Measurements from ENCODE around the gene PDGFA. TPM values are rescaled to one million over a fixed set of nuclear protein-coding genes. Genes with fewer than 3 reads are reported as not detected.

The PDGFA gene
- total RNA-seq, 1 donor from 2014 or later: 7.6 TPM

DNA sequence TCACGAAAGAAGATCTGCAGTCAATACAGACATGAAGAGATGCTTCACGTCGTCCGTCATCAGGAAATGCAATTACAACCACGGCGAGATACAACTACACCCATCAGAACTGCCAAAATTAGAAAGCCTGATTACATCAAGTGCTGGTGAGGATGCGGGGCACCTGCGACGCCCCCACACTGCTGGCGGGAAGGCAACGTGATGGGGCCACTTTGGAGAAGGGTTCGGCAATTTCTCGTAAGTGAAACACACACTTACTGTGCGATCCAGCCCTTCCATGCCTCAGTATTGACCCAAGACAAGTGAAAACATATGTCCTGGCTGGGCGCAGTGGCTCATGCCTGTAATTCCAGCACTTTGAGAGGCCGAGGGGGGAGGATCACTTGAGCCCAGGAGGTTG lies 25.8 kb upstream of the PDGFA start:
- TF ChIP-seq, protein P1, sequence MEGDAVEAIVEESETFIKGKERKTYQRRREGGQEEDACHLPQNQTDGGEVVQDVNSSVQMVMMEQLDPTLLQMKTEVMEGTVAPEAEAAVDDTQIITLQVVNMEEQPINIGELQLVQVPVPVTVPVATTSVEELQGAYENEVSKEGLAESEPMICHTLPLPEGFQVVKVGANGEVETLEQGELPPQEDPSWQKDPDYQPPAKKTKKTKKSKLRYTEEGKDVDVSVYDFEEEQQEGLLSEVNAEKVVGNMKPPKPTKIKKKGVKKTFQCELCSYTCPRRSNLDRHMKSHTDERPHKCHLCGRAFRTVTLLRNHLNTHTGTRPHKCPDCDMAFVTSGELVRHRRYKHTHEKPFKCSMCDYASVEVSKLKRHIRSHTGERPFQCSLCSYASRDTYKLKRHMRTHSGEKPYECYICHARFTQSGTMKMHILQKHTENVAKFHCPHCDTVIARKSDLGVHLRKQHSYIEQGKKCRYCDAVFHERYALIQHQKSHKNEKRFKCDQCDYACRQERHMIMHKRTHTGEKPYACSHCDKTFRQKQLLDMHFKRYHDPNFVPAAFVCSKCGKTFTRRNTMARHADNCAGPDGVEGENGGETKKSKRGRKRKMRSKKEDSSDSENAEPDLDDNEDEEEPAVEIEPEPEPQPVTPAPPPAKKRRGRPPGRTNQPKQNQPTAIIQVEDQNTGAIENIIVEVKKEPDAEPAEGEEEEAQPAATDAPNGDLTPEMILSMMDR (IDR thresholded peaks at IDR 0.05; ENCODE audit: partially characterized antibody, unreplicated experiment): no peak
- no peak for DNase-seq
- Mint-ChIP-seq H3K27me3 (ENCODE audit: unreplicated experiment) (peaks cover 12% of the 10 kb centered on the region), H3K4me1 (ENCODE audit: low read depth, unreplicated experiment) (peaks cover 4% of the 10 kb centered on the region), H3K36me3 (ENCODE audit: unreplicated experiment) (peaks cover 4% of the 10 kb centered on the region), H3K4me3 (ENCODE audit: unreplicated experiment) (no peak overlapping the region), H3K27ac (ENCODE audit: unreplicated experiment) (no peak overlapping the region), H3K9me3 (ENCODE audit: unreplicated experiment) (peaks cover 3% of the 10 kb centered on the region)

DNA sequence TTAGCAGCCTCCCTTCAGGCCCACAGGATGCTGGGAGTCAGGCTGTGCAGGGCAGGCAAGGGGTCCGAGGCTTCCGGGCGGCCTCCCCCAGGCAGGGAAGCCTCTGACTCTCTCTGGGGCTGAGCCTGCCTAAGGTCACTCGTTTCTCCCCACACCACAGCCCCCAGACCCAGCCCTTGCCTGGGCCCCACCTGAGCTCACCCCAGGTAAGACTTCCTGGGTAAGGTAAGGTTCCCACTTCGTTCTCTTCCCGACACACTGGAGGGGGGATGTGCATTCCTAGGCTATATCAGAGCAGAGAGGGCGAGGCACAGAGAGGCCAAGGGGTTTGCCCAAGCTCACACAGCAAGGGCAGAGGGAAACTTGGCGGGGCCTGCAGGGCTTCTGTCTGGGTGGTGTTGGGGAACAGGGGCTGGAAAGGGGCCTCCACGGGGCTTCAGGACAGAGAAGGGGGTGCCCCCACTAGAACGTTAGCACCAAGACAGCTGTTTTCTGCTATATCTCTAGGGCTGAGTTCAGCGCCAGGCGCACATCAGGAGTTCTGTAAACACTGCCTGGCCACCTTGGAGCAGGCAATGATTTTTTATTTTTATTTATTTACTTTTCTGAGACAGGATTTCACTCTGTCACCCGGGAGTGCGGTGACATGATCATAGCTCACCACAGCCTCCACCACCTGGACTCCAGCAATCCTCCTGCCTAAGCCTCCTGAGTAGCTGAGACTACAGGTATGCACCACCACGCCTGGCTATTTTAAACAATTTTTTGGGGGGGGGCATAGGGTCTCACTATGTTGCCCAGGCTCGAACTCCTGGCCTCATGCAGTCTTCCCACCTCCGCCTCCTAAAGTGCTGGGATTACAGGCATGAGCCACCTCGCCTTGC lies 24.9 kb upstream of the PDGFA start:
- Mint-ChIP-seq H3K4me3 (ENCODE audit: unreplicated experiment) (no peak overlapping the region), H3K27me3 (ENCODE audit: unreplicated experiment) (peaks cover 12% of the 10 kb centered on the region), H3K27ac (ENCODE audit: unreplicated experiment) (no peak overlapping the region), H3K4me1 (ENCODE audit: low read depth, unreplicated experiment) (peaks cover 5% of the 10 kb centered on the region), H3K36me3 (ENCODE audit: unreplicated experiment) (peaks cover 4% of the 10 kb centered on the region), H3K9me3 (ENCODE audit: unreplicated experiment) (peaks cover 5% of the 10 kb centered on the region)
- TF ChIP-seq, protein P1 (IDR thresholded peaks at IDR 0.05; ENCODE audit: partially characterized antibody, unreplicated experiment): no peak
- no peak for DNase-seq

DNA sequence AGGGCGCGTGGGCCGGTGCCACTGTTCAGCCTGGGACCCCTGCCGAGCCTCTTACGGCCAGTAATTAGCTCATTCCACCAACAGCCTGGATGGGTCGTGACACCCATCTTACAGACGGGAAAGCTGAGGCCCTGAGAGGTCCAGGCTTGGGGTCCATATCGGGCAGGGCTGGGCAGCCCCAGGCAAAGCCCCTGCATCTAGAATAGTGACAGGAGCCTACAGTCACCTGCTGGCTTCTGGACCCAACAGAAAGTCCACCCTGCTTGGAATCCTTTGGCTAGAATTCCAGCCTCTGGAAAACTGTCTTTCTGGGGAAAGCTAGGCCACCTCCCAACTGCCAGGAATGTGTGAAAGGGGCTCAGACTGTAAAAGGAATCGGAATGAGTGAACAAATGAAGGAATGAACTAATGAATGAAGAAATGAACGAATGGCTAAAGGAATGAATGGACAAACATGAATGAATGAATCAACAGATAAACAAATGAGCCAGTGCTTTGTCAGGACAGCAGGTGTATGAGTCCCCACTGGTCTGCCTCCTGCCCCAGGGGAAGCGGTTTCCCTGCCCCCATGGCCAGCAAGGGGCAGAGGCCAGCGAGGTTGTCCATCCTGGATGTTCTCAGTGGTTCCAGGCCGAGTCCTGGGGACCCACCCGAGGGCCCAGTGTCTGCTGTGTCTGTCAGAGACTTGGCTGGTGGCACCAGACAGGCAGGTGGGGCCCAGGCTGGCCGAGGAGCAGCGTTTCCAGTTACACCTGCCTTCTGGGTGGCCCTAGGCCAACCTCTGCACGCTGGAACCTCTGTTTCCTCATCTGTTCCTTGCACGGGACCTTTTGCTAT lies 24.1 kb upstream of the PDGFA start:
- Mint-ChIP-seq H3K27ac (ENCODE audit: unreplicated experiment) (no peak overlapping the region), H3K4me3 (ENCODE audit: unreplicated experiment) (no peak overlapping the region), H3K9me3 (ENCODE audit: unreplicated experiment) (peaks cover 4% of the 10 kb centered on the region), H3K36me3 (ENCODE audit: unreplicated experiment) (peaks cover 4% of the 10 kb centered on the region), H3K4me1 (ENCODE audit: low read depth, unreplicated experiment) (peaks cover 5% of the 10 kb centered on the region), H3K27me3 (ENCODE audit: unreplicated experiment) (peaks cover 12% of the 10 kb centered on the region)
- TF ChIP-seq, protein P1 (IDR thresholded peaks at IDR 0.05; ENCODE audit: partially characterized antibody, unreplicated experiment): no peak
- no peak for DNase-seq

DNA sequence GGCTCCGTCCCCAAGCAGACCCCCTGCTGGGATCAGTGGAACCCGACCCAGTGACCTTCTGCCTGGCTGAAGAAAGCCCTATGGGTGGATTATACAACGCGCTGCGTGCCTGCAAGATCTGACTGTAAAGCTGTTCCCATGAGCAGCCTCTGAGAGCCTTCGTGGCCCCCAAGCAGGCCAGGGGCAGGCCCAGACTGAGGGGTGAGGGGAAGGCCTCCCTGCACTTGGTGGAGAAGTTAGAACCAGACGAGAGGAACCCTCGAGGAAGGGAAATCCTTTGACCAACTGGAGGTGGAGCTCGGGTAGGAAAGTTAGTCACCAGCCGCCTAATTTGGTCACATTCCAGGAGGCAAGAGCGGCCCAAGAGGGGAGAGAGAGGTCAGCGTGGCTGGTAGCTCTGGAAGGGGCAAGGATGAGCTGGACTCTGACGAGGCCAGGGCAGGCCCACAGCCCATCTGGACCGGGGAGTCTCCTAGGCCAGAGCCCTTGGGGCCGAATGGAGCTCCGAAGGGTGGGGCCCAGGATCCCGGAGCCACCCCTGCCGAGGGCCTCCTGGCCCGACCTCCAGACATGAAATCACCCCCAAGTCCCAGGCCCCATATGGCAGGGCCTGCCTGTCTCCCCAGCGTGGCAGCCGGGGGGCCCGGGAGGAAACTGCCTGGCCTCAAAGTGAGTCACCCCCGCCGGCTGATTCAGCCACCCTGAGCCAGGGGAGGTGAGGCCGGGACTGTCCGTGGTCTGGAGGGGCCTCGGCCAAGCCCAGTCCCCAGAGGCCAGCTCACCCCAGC lies 23.3 kb upstream of the PDGFA start:
- no peak for DNase-seq
- Mint-ChIP-seq H3K36me3 (ENCODE audit: unreplicated experiment) (peaks cover 4% of the 10 kb centered on the region), H3K27ac (ENCODE audit: unreplicated experiment) (no peak overlapping the region), H3K27me3 (ENCODE audit: unreplicated experiment) (peaks cover 12% of the 10 kb centered on the region), H3K4me3 (ENCODE audit: unreplicated experiment) (no peak overlapping the region), H3K4me1 (ENCODE audit: low read depth, unreplicated experiment) (peaks cover 5% of the 10 kb centered on the region), H3K9me3 (ENCODE audit: unreplicated experiment) (peaks cover 3% of the 10 kb centered on the region)
- TF ChIP-seq, protein P1 (IDR thresholded peaks at IDR 0.05; ENCODE audit: partially characterized antibody, unreplicated experiment): no peak

Data from glutamatergic neuron (in vitro differentiated cells).